B cell (primary cell): ENCODE measurements around the gene FAM168A.

Experiments used
- EZH2 ChIP-seq: IDR thresholded peaks from 2 replicates; pipeline ENCODE4 v1.6.1; 2012; ENCODE audit warnings: borderline replicate concordance, low read depth, mild to moderate bottlenecking, moderate library complexity, low read length; ENCODE audit not compliant: insufficient read depth, poor library complexity, severe bottlenecking
- TF ChIP-seq, protein P1 (sequence below): fragments of 200-600 bp; IDR thresholded peaks from one replicate; pipeline ENCODE4 v1.8.0; 2022; ENCODE audit warnings: antibody characterized with exemption, mild to moderate bottlenecking

DNA sequence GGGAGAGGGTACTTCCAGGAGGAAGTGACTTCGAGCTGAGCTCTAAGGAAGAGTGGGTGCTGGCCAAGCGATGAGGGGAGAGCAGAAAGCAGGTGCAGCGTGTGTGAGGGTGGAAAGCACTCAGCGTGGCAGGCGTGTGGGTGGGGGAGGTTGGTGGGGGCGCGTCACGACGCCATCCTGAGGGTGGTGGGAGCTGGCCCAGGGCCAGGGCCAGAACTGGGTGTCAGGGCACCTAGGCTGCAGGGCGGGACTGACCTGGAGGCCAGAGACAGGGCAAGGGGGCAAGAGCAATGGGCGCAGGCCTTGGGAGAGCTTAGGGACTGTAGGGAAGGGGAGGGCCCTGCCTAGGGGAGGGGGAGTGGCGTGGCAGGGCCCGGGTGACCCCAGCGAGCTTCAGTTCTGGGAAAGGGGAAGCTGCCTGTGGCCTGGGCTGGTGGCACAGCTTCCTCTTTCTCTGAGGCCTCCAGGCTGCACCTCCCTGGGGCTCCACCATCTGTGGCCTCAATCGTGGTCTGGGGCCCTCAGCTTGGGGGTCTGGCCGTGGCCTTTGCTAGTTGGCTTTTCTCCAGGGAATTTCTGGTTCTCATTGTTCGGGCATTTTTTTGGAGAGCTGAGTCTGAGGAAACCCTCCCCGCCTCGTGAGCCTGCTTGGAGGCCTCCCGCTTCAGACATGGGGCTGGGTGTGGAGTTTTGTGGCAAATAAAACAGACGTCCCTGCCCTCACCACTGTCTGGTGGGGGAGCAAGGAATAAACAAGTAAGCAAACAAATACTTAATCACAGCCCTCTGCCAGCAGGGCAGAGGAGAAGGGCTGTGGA is 212.8 kb downstream of the FAM168A start:
- TF ChIP-seq, protein P1, sequence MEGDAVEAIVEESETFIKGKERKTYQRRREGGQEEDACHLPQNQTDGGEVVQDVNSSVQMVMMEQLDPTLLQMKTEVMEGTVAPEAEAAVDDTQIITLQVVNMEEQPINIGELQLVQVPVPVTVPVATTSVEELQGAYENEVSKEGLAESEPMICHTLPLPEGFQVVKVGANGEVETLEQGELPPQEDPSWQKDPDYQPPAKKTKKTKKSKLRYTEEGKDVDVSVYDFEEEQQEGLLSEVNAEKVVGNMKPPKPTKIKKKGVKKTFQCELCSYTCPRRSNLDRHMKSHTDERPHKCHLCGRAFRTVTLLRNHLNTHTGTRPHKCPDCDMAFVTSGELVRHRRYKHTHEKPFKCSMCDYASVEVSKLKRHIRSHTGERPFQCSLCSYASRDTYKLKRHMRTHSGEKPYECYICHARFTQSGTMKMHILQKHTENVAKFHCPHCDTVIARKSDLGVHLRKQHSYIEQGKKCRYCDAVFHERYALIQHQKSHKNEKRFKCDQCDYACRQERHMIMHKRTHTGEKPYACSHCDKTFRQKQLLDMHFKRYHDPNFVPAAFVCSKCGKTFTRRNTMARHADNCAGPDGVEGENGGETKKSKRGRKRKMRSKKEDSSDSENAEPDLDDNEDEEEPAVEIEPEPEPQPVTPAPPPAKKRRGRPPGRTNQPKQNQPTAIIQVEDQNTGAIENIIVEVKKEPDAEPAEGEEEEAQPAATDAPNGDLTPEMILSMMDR: no peak
- no peak for TF ChIP-seq EZH2
